AG04450 (cell line): ENCODE data around the gene RUSF1. TPM values are rescaled to one million over a fixed set of nuclear protein-coding genes. Genes with fewer than 3 reads are reported as not detected.
"Not testable (repeated sequence)": the region's sequence is repeated elsewhere in the genome, so short reads cannot be mapped to it uniquely, and the experiment has no call there.

ENCODE experiments used
- CTCF ChIA-PET: fragments of 300-600, 350-600 bp; formaldehyde crosslinking; extraction: SDS; loops from one replicate; lab custom pipeline; 2022; ENCODE audit warnings: antibody characterized with exemption, inconsistent platforms; lab: Charles Lee
- POLR2A ChIA-PET: fragments of 350-600 bp; formaldehyde crosslinking; extraction: SDS; loops from one replicate; lab custom pipeline; 2021; ENCODE audit warnings: antibody characterized with exemption, inconsistent platforms; lab: Yijun Ruan, JAX
- DNase-seq: peaks from one replicate; pipeline ENCODE4 v3.0.0-alpha.2; 2011; ENCODE audit warnings: low read depth, low spot score
- H3K27ac ChIP-seq: one replicate; pipeline ENCODE4 v1.5.1; 2012; ENCODE audit warnings: low read depth, low read length, control low read depth
- H3K27me3 ChIP-seq: one replicate; pipeline ENCODE4 v1.6.0; 2012; ENCODE audit warnings: low read length; ENCODE audit not compliant: control insufficient read depth, insufficient read depth
- H3K4me3 ChIP-seq: 2 replicates; pipeline ENCODE4 v1.5.1; 2011; ENCODE audit warnings: mild to moderate bottlenecking, low read depth, low read length, control low read depth
- H3K9me3 ChIP-seq: 2 replicates; pipeline ENCODE4 v1.5.1; 2012; ENCODE audit warnings: low read length; ENCODE audit not compliant: control insufficient read depth, insufficient read depth
- polyA plus RNA-seq: library from polyadenylated mRNA; depleted of rRNA; stranded (reverse); fragments of >200 nt; gene quantifications from 2 replicates; pipeline ENCODE4 v1.2.3, GENCODE V29; 2011; rRNA removed
- TF ChIP-seq, protein P1 (sequence below): IDR thresholded peaks from 2 replicates; pipeline ENCODE4 v1.5.1; 2011; ENCODE audit warnings: low read depth, low read length, control low read depth, inconsistent platforms

The RUSF1 gene
- polyA plus RNA-seq, 1 experiment, result 32.2 TPM

DNA sequence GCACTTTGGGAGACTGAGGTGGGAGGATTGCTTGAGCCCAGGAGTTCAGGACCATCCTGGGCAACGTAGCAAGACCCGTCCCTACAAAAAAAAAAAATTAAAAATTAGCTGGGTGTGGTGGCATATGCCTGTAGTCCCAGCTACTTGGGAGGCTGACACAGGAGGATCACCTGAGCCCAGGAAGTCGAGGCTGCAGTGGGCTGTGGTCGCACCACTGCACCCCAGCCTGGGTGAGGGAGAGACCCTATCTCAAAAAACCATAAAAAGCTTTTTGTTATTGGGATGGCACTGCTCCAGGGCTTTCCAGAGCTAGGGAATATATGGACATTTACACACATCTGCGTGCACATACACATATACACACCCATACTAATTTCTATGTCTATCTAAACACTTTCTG lies 57.0 kb downstream of the RUSF1 start:
- Histone ChIP-seq H3K27me3 (no peaks in the 10 kb centered on the region), H3K9me3 (no peaks in the 10 kb centered on the region), H3K4me3 (no peak overlapping the region), H3K27ac (no peak overlapping the region)
- CTCF ChIA-PET, result interaction anchor here (0.6 to 2.5 kb wide), 12 partner anchors 8 to 466 kb away, joined by 3 to 25 read pairs (median 4); partner anchors contain the start of genes HSD3B7, ZNF267 and ZNF843
- TF ChIP-seq, protein P1, sequence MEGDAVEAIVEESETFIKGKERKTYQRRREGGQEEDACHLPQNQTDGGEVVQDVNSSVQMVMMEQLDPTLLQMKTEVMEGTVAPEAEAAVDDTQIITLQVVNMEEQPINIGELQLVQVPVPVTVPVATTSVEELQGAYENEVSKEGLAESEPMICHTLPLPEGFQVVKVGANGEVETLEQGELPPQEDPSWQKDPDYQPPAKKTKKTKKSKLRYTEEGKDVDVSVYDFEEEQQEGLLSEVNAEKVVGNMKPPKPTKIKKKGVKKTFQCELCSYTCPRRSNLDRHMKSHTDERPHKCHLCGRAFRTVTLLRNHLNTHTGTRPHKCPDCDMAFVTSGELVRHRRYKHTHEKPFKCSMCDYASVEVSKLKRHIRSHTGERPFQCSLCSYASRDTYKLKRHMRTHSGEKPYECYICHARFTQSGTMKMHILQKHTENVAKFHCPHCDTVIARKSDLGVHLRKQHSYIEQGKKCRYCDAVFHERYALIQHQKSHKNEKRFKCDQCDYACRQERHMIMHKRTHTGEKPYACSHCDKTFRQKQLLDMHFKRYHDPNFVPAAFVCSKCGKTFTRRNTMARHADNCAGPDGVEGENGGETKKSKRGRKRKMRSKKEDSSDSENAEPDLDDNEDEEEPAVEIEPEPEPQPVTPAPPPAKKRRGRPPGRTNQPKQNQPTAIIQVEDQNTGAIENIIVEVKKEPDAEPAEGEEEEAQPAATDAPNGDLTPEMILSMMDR, result no peak
- no peak for DNase-seq
- POLR2A ChIA-PET, result interaction anchor here (0.9 to 3.9 kb wide), 3 partner anchors 9 to 271 kb away, joined by 3 to 22 read pairs (median 3); partner anchors contain the start of genes FUS and ZNF843

DNA sequence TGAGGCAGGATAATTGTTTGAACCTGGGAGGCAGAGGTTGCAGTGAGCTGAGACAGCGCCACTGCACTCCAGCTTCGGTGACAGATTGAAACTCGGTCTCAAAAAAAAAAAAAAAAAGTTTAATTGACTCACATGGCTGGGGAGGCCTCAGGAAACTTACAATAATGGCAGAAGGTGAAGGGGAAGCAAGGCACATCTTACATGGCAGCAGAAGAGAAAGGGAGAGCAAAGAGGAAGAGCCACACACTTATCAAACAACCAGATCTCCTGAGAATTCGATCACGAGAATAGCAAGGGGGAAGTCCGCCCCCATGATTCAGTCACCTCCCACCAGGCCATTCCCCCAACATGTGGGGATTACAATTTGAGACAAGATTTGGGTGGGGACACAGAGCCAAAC lies 62.3 kb downstream of the RUSF1 start:
- ChIA-PET CTCF (interaction anchor here (0.7 kb wide), 1 partner anchor 430 kb away, joined by 8 read pairs; no protein-coding TSS in a partner anchor), POLR2A (interaction anchor here (0.7 kb wide), 2 partner anchors 303 to 460 kb away, joined by 5 to 6 read pairs; no protein-coding TSS in a partner anchor)
- not testable (repeated sequence) for H3K27me3 ChIP-seq, DNase-seq, H3K27ac ChIP-seq, H3K9me3 ChIP-seq, H3K4me3 ChIP-seq

DNA sequence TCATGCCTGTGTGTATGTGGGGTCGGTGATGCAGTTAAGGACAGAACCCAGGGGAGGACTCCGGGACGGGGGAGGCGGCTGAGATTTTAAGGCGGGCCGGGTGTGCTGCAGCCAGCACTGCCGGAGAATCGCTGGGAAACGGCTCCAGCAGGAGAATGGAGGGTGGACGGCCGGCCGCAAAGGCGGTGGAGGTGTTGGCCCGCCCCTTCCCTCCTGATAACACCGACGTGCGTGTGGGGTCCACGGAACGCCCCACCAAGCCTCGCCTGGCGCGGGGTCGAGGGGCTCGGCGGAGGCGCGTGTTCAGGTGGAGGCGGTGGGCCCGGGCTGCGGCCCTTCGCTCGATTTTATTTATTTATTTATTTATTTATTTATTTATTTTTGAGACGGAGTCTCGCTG lies 66.2 kb downstream of the RUSF1 start:
- Histone ChIP-seq H3K27me3 (no peaks in the 10 kb centered on the region), H3K4me3 (peak overlapping the region; percentile 77), H3K9me3 (peaks cover 3% of the 10 kb centered on the region; the same call in 1 of the 2 replicates), H3K27ac (no peak overlapping the region)
- POLR2A ChIA-PET, result interaction anchor here (0.6 to 1.3 kb wide), 11 partner anchors 9 to 488 kb away, joined by 3 to 14 read pairs (median 3); partner anchors contain the start of genes FUS and PYCARD
- CTCF ChIA-PET, result interaction anchor here (0.6 to 4.2 kb wide), 10 partner anchors 10 to 458 kb away, joined by 3 to 33 read pairs (median 4); partner anchors contain the start of genes ARMC5 and HSD3B7
- no peak for DNase-seq
- TF ChIP-seq, protein P1, result no peak

DNA sequence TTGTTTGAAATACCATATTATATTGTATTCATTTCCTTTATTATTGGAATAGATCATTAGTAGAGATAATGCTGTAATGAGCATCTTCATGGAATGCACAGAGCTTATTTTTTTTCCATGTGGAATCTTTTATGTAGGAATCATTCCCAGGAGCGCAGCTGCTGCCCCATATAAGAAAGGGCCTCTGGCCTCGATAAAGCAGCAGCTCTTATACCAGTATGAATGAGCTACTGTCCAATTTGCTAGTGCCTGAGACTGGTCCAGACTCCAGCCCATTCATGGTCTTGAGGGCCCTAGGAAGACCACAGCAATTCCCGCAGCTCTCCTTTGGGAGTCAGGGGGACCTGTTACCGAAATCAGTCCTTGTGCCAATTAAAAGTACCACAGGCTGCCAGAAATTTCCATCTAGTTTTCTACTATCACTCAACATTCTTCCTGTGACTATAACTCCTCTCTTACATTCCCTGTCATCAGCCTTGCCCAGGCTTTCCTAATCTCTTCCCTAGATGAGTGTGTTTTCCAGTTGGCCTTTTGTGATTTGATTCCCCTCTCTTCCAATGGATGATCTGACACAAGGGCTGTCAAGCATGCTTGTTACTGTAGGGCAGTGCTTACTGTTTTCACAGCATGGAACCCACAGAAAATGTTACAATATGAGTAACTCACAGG lies 67.5 kb downstream of the RUSF1 start:
- Histone ChIP-seq H3K9me3 (peaks cover 3% of the 10 kb centered on the region; the same call in 1 of the 2 replicates), H3K27me3 (peaks cover 2% of the 10 kb centered on the region), H3K27ac (no peak overlapping the region), H3K4me3 (no peak overlapping the region)
- ChIA-PET CTCF (interaction anchor here (0.9 to 1.4 kb wide), 5 partner anchors 11 to 428 kb away, joined by 3 to 4 read pairs (median 3); no protein-coding TSS in a partner anchor), POLR2A (interaction anchor here (0.6 to 1.2 kb wide), 3 partner anchors 22 to 261 kb away, joined by 3 to 7 read pairs (median 5); partner anchors contain the start of gene FUS)
- TF ChIP-seq, protein P1, result no peak
- no peak for DNase-seq

DNA sequence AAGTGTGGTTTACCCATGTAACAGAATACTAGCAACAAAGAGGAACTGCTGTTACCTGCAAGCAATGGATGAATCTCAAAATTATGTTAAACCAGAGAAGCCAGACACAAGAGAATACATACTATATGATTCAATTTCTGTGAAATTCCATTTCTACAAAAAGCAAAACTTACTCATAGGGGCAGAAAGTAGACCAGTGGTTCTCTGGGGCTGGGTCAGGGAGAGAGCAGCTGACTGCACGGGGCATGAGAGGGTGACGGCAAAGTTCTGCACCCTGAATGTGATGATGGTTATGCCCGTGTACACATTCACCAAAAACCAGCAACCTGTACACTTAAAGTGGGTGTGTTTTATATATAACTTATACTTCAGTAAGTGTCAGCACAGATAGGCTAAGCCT lies 68.7 kb downstream of the RUSF1 start:
- Histone ChIP-seq H3K4me3 (no peak overlapping the region), H3K27ac (no peak overlapping the region), H3K9me3 (peaks cover 3% of the 10 kb centered on the region; the same call in 1 of the 2 replicates), H3K27me3 (peaks cover 3% of the 10 kb centered on the region)
- no peak for DNase-seq
- TF ChIP-seq, protein P1, result no peak
- CTCF ChIA-PET, result interaction anchor here (1.0 to 1.4 kb wide), 4 partner anchors 12 to 429 kb away, joined by 3 to 4 read pairs (median 3); no protein-coding TSS in a partner anchor
- POLR2A ChIA-PET, result no interaction called here

Other genes starting within 250 kb of the RUSF1 start
- not detected in 2 replicates for gene ITGAM, start 248.4 kb downstream of the RUSF1 start, polyA plus RNA-seq
- gene ITGAX, start 153.2 kb downstream of the RUSF1 start, polyA plus RNA-seq, result 0.15 and 0.17 TPM in 2 replicates
- gene ITGAD, start 115.1 kb downstream of the RUSF1 start, polyA plus RNA-seq, result not detected in 2 replicates
- not detected in 2 replicates for gene COX6A2, start 80.0 kb downstream of the RUSF1 start, polyA plus RNA-seq
- gene ZNF843, start 65.6 kb downstream of the RUSF1 start, polyA plus RNA-seq, result 0.63 and 0.67 TPM in 2 replicates
- gene ARMC5, start 48.9 kb downstream of the RUSF1 start, polyA plus RNA-seq, result 2.9 and 4.2 TPM in 2 replicates
- 42.4 and 63.4 TPM in 2 replicates for gene TGFB1I1, start 36.2 kb downstream of the RUSF1 start, polyA plus RNA-seq
- not detected in 2 replicates for gene SLC5A2, start 25.3 kb downstream of the RUSF1 start, polyA plus RNA-seq
- gene AHSP, start 19.5 kb upstream of the RUSF1 start, polyA plus RNA-seq, result not detected in 2 replicates